Measurements from ENCODE around the gene EAF1.

Gene EAF1

DNA sequence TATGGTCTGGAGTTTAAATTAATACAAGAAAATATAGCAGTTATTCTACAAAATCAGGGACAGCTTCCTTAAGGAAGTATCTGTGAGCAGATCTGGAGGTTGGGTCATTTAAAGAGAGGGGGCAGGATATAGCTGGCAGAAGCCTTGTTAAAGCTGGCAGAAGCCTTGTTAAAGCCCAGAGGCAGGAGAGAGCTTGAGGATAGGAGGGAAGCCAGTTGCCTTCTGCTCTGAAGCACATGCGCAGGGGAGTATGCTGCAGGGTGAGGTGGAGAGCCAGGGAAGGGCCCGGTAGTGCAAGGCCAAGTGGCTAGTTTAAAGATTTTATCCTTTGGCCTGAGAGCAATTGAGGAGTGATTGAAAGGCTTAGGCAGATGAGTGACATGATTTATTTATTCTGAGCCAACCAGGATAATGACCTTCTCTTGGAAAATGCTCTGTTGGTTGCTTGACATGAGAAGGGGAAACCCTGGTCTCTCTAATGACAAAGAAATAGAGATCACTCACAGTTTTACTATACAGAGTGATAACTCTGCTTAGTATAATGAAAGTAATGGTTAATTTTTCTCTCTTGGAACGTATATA lies 3.9 kb downstream of the EAF1 start:
- TF ChIP-seq POLR2A (IDR thresholded peaks at IDR 0.05; ENCODE audit: low read depth, low read length): no peak
- DNase-seq (ENCODE audit: insufficient read length, low spot score) (no peak), FAIRE-seq (no peak)

DNA sequence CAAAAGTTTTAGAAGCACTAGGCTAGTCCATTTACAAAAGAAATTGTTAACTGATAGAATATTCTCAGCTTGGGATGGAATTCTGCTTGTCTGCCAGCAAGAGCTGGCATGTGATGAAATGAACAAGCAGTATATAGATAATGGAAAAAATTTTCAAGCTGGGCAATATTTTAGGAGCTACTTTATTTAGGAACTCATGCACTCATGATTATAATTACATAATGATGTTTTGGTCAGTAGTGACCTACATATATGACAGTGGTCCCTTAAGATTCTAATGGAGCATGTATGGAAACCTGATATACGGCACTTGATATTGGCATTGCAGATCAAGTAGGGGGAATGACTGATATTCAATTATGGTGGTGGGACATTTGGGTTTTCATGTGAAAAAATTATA lies 6.1 kb downstream of the EAF1 start:
- DNase-seq (ENCODE audit: insufficient read length, low spot score) (no peak), FAIRE-seq (no peak)

DNA sequence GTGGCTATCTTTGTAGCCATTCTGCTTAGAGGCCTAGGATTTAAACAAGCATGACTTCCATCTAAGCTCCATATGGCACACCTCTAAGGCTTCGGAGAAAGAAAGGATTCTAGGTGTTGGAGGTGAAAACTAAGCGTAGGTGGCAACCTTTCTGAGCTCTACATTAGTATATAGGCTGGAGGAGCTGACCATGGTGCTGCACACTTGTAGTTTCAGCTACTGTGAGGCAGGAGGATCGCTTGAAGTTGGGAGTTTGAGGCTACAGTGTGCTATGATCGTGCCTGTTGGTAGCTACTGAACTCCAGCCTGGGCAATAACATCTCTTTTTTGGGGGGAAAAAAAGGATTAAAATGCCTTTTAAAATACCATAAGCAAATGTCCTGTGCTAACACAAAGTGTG lies 7.4 kb downstream of the EAF1 start:
- DNase-seq (ENCODE audit: insufficient read length, low spot score) (no peak), FAIRE-seq (no peak)
- no peak for TF ChIP-seq POLR2A (IDR thresholded peaks at IDR 0.05; ENCODE audit: low read depth, low read length)

More for the DNA sequence above, 6.1 kb downstream of the EAF1 start:
- TF ChIP-seq POLR2A (IDR thresholded peaks at IDR 0.05; ENCODE audit: low read depth, low read length): no peak

- FAIRE-seq (no peak), DNase-seq (ENCODE audit: insufficient read length, low spot score) (no peak)
These were observed 8.8 kb downstream of the EAF1 start for GRCh38 chr3:15436246-15436645.

GRCh38 chr3:15438983-15439382 lies 11.6 kb downstream of the EAF1 start:
- TF ChIP-seq POLR2A (IDR thresholded peaks at IDR 0.05; ENCODE audit: low read depth, low read length): no peak
- no peak for FAIRE-seq
- no peak for DNase-seq (ENCODE audit: insufficient read length, low spot score)

More at GRCh38 chr3:15436246-15436645, 8.8 kb downstream of the EAF1 start:
- TF ChIP-seq POLR2A (IDR thresholded peaks at IDR 0.05; ENCODE audit: low read depth, low read length): no peak

DNA sequence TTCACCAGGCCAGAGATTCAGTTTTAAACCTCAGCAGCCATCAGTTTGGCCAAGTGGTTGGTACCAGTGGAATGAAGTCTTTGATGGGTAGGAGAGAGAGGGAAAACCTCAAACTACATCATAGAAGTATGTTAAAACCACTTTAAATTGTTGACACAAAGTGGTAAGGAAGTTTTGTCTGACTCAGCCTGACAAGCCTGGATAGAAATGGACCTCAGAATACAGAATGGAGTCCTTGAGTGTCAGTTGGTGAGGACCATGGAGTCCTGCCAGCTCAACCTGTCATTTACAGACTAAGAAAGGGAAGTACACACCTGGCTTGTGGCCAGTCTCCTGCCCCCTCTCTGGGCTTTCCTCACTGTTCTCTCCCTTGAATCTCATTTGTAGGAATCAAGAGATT lies 12.1 kb downstream of the EAF1 start:
- FAIRE-seq: no peak
- no peak for TF ChIP-seq POLR2A (IDR thresholded peaks at IDR 0.05; ENCODE audit: low read depth, low read length)
- DNase-seq (ENCODE audit: insufficient read length, low spot score): no peak

DNA sequence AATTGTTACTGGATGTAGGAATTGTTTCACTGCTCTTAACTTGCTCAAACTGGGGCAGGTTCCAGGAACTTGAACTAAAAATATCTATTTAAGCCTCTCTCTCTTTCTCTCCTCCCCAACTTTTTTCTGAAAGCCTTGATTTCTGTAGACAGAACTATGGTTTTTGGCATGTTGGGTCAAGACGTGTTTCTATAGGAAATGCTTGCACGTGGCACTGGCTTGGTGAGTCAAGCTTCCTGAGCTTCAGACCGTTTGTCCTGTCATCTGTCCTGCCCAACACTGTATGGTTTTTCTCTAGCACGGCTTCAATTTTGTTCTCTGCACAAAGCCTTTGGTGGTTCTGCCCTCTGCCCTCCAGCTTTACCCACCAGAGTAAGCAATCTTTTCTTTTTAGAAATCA lies 13.5 kb downstream of the EAF1 start:
- TF ChIP-seq POLR2A (IDR thresholded peaks at IDR 0.05; ENCODE audit: low read depth, low read length): no peak
- DNase-seq (ENCODE audit: insufficient read length, low spot score) (no peak), FAIRE-seq (no peak)

DNA sequence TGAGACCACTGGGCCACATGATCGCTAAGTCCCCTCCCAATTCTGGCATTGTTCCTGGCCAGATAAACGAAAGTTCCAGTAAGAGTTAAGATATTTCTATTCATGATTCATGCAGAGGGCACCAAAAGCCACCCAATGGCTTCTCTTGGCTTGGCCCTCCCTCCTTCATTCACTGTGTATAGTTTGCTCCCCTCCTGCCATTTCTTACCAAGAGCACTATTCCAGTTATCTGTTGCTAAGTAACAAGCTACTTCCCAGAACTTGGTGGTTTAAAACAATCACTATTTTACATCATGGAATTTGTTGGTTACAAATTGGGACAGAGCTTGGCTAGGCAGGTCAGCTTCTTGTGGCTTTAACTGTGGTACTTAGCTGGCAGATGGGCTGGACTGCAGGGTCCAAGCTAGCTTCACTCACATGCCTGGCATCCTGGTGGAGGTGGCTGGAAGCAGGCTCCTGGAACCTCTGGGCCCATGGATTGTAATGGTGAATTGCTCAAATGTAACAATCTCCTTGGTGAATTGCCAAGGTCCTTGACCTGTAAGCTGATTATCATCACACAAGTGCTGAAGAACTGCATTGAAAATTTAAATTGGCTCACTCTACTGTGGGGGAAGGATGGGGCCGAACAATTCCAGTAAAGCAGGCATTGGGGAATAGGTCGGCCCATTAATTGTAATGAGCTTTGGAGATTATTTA lies 16.6 kb downstream of the EAF1 start:
- no peak for TF ChIP-seq POLR2A (IDR thresholded peaks at IDR 0.05; ENCODE audit: low read depth, low read length)
- DNase-seq (ENCODE audit: insufficient read length, low spot score) (no peak), FAIRE-seq (no peak)

DNA sequence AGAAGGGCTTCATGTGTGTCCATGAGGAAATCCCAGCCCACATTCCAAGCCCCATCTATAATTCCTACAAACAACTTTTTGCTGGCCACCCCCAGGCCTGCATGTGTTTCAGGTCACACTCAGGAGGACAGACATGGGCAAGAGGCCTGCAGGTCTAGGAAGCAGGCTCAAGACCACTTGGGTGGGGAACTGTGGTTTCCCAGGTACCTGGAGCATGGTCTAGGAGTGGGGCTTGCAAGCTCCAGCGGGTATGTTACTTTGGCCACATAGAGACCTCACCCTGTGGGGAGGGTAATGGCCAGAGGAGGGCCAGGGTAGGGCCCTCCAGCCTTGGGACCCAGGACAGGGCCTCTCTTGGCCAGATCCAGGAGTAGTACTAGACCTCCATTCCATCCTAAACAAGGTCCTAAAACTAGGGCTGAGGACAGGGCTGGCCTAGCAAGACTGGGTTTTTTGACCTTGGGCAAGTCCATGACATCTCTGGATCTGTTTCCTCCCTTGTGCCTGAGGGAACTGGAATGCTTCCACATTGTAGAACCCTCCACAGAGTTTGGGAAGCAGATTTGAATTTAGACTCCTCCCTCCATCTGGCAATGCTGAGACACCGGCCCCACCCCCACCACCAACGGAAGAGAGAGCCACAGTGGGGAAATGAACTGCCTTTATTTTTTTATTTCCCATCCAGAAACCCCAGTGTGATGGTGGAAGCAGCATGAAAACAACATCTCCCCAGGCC lies 22.3 kb downstream of the EAF1 start:
- FAIRE-seq: no peak
- no peak for TF ChIP-seq POLR2A (IDR thresholded peaks at IDR 0.05; ENCODE audit: low read depth, low read length)
- DNase-seq (ENCODE audit: insufficient read length, low spot score): no peak

GRCh38 chr3:15450438-15451215 lies 23.2 kb downstream of the EAF1 start:
- FAIRE-seq (no peak), DNase-seq (ENCODE audit: insufficient read length, low spot score) (no peak)
- TF ChIP-seq POLR2A (IDR thresholded peaks at IDR 0.05; ENCODE audit: low read depth, low read length): no peak

DNA sequence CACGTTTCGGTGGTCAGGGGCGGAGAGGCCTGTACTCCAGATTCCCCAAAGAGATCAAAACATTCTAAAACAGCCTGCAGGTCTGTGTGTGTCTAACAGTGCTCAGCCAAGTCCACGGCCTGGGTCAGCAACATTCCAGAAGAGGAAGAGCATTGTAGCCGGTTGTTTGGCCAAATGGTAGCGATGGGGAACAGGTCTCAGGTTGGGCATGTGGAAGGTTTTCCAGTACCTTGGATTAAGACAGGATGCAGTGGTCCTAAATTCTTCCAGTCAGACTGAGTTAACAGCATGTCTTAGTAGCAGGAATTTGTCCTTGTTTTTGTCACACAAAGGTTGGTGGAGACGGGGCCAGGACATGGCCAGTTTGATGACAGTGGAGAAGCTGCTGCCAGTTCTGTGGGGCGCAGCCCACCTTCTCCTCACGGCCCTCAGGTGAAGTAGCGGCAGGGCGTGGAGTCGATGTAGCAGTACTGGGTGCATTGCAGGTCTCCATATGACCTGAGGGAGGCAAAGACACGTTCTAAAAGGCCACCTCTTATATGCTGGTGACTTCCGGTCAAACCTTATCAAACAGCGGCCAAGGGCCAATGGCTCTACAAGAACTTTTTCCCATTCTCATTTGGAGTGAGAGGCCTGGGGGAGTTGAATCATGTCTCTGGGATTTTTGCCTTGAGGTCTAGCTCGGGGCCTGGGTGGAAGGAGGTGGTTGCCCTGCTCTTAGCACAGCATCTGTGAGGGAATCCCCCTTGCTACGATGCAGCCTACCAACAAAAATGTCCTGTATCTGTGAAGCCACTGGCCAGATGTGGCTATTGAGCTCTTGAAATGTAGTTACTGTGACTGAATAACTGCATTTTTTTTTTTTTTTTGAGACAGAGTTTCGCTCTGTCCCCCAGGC lies 24.1 kb downstream of the EAF1 start:
- no peak for TF ChIP-seq POLR2A (IDR thresholded peaks at IDR 0.05; ENCODE audit: low read depth, low read length)
- FAIRE-seq (no peak), DNase-seq (ENCODE audit: insufficient read length, low spot score) (no peak)

GRCh38 chr3:15452156-15452555 lies 24.8 kb downstream of the EAF1 start:
- no peak for FAIRE-seq
- no peak for DNase-seq (ENCODE audit: insufficient read length, low spot score)
- TF ChIP-seq POLR2A (IDR thresholded peaks at IDR 0.05; ENCODE audit: low read depth, low read length): no peak

- FAIRE-seq (no peak), DNase-seq (ENCODE audit: insufficient read length, low spot score) (no peak)
- TF ChIP-seq POLR2A (IDR thresholded peaks at IDR 0.05; ENCODE audit: low read depth, low read length): no peak
These were observed 25.6 kb downstream of the EAF1 start for GRCh38 chr3:15452961-15453360.
